ENCODE data around the gene WAPL.

The WAPL gene

GRCh38 chr10:86486856-86487255 is 34.7 kb downstream of the WAPL start:
- FAIRE-seq (no peak), DNase-seq (ENCODE audit: insufficient read length, low spot score) (no peak)
- no peak for TF ChIP-seq CTCF (IDR thresholded peaks at IDR 0.05; ENCODE audit: insufficient read depth, missing control alignments)

GRCh38 chr10:86483664-86484063 is 37.9 kb downstream of the WAPL start:
- FAIRE-seq (no peak), DNase-seq (ENCODE audit: insufficient read length, low spot score) (no peak)
- TF ChIP-seq CTCF (IDR thresholded peaks at IDR 0.05; ENCODE audit: insufficient read depth, missing control alignments) = no peak

- FAIRE-seq (no peak), DNase-seq (ENCODE audit: insufficient read length, low spot score) (no peak)
- no peak for TF ChIP-seq CTCF (IDR thresholded peaks at IDR 0.05; ENCODE audit: insufficient read depth, missing control alignments)
Observed at GRCh38 chr10:86481761-86482160, 39.8 kb downstream of the WAPL start.

- no peak for DNase-seq (ENCODE audit: insufficient read length, low spot score)
- no peak for TF ChIP-seq CTCF (IDR thresholded peaks at IDR 0.05; ENCODE audit: insufficient read depth, missing control alignments)
- no peak for FAIRE-seq
Observed at GRCh38 chr10:86480571-86480970, 41.0 kb downstream of the WAPL start.

- DNase-seq (ENCODE audit: insufficient read length, low spot score) (no peak), FAIRE-seq (no peak)
- TF ChIP-seq CTCF (IDR thresholded peaks at IDR 0.05; ENCODE audit: insufficient read depth, missing control alignments) = no peak
Observed at GRCh38 chr10:86472061-86472460, 49.5 kb downstream of the WAPL start.

- no peak for DNase-seq (ENCODE audit: insufficient read length, low spot score)
- no peak for FAIRE-seq
- no peak for TF ChIP-seq CTCF (IDR thresholded peaks at IDR 0.05; ENCODE audit: insufficient read depth, missing control alignments)
Observed at GRCh38 chr10:86461963-86462804, 59.4 kb downstream of the WAPL start.

- DNase-seq (ENCODE audit: insufficient read length, low spot score) (no peak), FAIRE-seq (no peak)
- no peak for TF ChIP-seq CTCF (IDR thresholded peaks at IDR 0.05; ENCODE audit: insufficient read depth, missing control alignments)
Observed at GRCh38 chr10:86451604-86451960, 70.0 kb downstream of the WAPL start.

All from D721Med (cell line).